VCaP (cell line): Measurements from ENCODE around the gene ZSCAN29.

Experiments used
- H3K27ac ChIP-seq: fragments of 450-650 bp; 2 replicates; pipeline ENCODE4 v1.5.1; 2017
- CTCF ChIP-seq: fragments of 450-650 bp; conservative IDR thresholded peaks from 2 replicates; pipeline ENCODE4 v1.5.1; 2017; ENCODE audit warnings: mild to moderate bottlenecking, moderate library complexity

The ZSCAN29 gene

GRCh38 chr15:43347114-43347513 is 23.7 kb downstream of the ZSCAN29 start:
- TF ChIP-seq CTCF, result no peak
- no peak overlapping the region for H3K27ac ChIP-seq

- TF ChIP-seq CTCF, result no peak
- no peak overlapping the region for H3K27ac ChIP-seq
These were observed 24.5 kb downstream of the ZSCAN29 start for GRCh38 chr15:43346305-43346704.

- peak overlapping the region; percentile 80 for H3K27ac ChIP-seq
- TF ChIP-seq CTCF, result no peak
These were observed 40.1 kb downstream of the ZSCAN29 start for GRCh38 chr15:43330780-43331087.

GRCh38 chr15:43329960-43330779 is 40.7 kb downstream of the ZSCAN29 start, which contains the start of gene LCMT2:
LCMT2 (minus strand) TSS chr15:43330573; CDS start chr15:43330489, 84 bp downstream.
- peak within 1 kb of the TSS; percentile 80 for H3K27ac ChIP-seq
- TF ChIP-seq CTCF, result no peak

GRCh38 chr15:43329217-43329959 is 41.5 kb downstream of the ZSCAN29 start:
- TF ChIP-seq CTCF, result no peak

GRCh38 chr15:43325039-43325684 is 45.7 kb downstream of the ZSCAN29 start:
- H3K27ac ChIP-seq, result no peak overlapping the region
- TF ChIP-seq CTCF, result no peak

More at GRCh38 chr15:43329217-43329959, 41.5 kb downstream of the ZSCAN29 start:
- peak overlapping the region; percentile 80 for H3K27ac ChIP-seq
